CD4-positive, alpha-beta T cell treated with Interleukin-4 for 4 hours (primary cell): Measurements from ENCODE around the gene AUTS2.

Source experiments
- DNase-seq: peaks from one replicate; pipeline ENCODE4 v3.0.0-alpha.2; 2020

AUTS2 gene

GRCh38 chr7:69871213-69871885 is 273.1 kb downstream of the AUTS2 start:
- no peak for DNase-seq

- DNase-seq, result no peak
Measured at GRCh38 chr7:69871886-69872569, 273.8 kb downstream of the AUTS2 start.

GRCh38 chr7:69873512-69873911 is 275.2 kb downstream of the AUTS2 start:
- DNase-seq, result no peak

- no peak for DNase-seq
Measured at GRCh38 chr7:69878015-69878414, 279.7 kb downstream of the AUTS2 start.

GRCh38 chr7:69878591-69878990 is 280.3 kb downstream of the AUTS2 start:
- no peak for DNase-seq

GRCh38 chr7:69879989-69880388 is 281.7 kb downstream of the AUTS2 start:
- no peak for DNase-seq

- no peak for DNase-seq
Measured at GRCh38 chr7:69880840-69881239, 282.6 kb downstream of the AUTS2 start.

- DNase-seq, result no peak
Measured at GRCh38 chr7:69882269-69882668, 284.0 kb downstream of the AUTS2 start.

- DNase-seq, result no peak
Measured at GRCh38 chr7:69883399-69883891, 285.2 kb downstream of the AUTS2 start.

- DNase-seq, result no peak
Measured at GRCh38 chr7:69885431-69885830, 287.2 kb downstream of the AUTS2 start.

- DNase-seq, result no peak
Measured at GRCh38 chr7:69889338-69889975, 291.2 kb downstream of the AUTS2 start.

- no peak for DNase-seq
Measured at GRCh38 chr7:69889976-69890351, 291.7 kb downstream of the AUTS2 start.

GRCh38 chr7:69892790-69893189 is 294.5 kb downstream of the AUTS2 start:
- DNase-seq, result no peak

- no peak for DNase-seq
Measured at GRCh38 chr7:69893906-69894305, 295.6 kb downstream of the AUTS2 start.

GRCh38 chr7:69895446-69895845 is 297.2 kb downstream of the AUTS2 start:
- DNase-seq, result no peak

GRCh38 chr7:69896121-69896520 is 297.8 kb downstream of the AUTS2 start:
- DNase-seq, result no peak

GRCh38 chr7:69898189-69898588 is 299.9 kb downstream of the AUTS2 start:
- DNase-seq, result no peak

- no peak for DNase-seq
Measured at GRCh38 chr7:69903410-69903809, 305.1 kb downstream of the AUTS2 start.

- DNase-seq, result no peak
Measured at GRCh38 chr7:69906283-69906995, 308.2 kb downstream of the AUTS2 start.

GRCh38 chr7:69907720-69908119 is 309.4 kb downstream of the AUTS2 start:
- DNase-seq, result no peak

GRCh38 chr7:69908454-69908853 is 310.2 kb downstream of the AUTS2 start:
- no peak for DNase-seq

GRCh38 chr7:69910150-69910549 is 311.9 kb downstream of the AUTS2 start:
- DNase-seq, result no peak

- DNase-seq, result no peak
Measured at GRCh38 chr7:69911337-69911736, 313.1 kb downstream of the AUTS2 start.
